MCF 10A (cell line): ENCODE data around the gene BCL2L13. TPM values are rescaled to one million over a fixed set of nuclear protein-coding genes. Genes with fewer than 3 reads are reported as not detected.
"Not testable (repeated sequence)": the region's sequence is repeated elsewhere in the genome, so short reads cannot be mapped to it uniquely, and the experiment has no call there.

Experiments
- BruUV-seq: library from RNA; stranded (reverse); fragments of 400-500 nt; replicated peaks from 2 replicates; lab custom pipeline; 2021; lab: Mats Ljungman, UMichigan
- CTCF ChIA-PET: fragments of 300-600 bp; sonication (Branson Sonifier 250); formaldehyde crosslinking; extraction: SDS; loops from one replicate; lab custom pipeline; 2021; ENCODE audit warnings: antibody characterized with exemption, inconsistent platforms; lab: Yijun Ruan, JAX
- POLR2A ChIA-PET: fragments of 300-600, 350-650 bp; sonication (Branson Sonifier 250); formaldehyde crosslinking; extraction: SDS; loops from one replicate; lab custom pipeline; 2020; ENCODE audit warnings: antibody characterized with exemption, inconsistent platforms; lab: Yijun Ruan, JAX
- DNase-seq: peaks from one replicate; pipeline ENCODE4 v3.0.0-alpha.2; 2018; ENCODE audit not compliant: unreplicated experiment
- H3K27ac Mint-ChIP-seq: one replicate; pipeline ENCODE4 v1.8.0; 2022; ENCODE audit warnings: mild to moderate bottlenecking, low read depth, mixed read lengths; ENCODE audit not compliant: unreplicated experiment
- H3K27me3 Mint-ChIP-seq: one replicate; pipeline ENCODE4 v1.8.0; 2022; ENCODE audit warnings: mixed read lengths; ENCODE audit not compliant: insufficient read depth, unreplicated experiment
- H3K36me3 Mint-ChIP-seq: one replicate; pipeline ENCODE4 v1.8.0; 2022; ENCODE audit warnings: mild to moderate bottlenecking, moderate library complexity, mixed read lengths; ENCODE audit not compliant: insufficient read depth, unreplicated experiment
- H3K4me1 Mint-ChIP-seq: one replicate; pipeline ENCODE4 v1.8.0; 2022; ENCODE audit warnings: mixed read lengths; ENCODE audit not compliant: insufficient read depth, unreplicated experiment
- H3K4me3 Mint-ChIP-seq: one replicate; pipeline ENCODE4 v1.8.0; 2022; ENCODE audit warnings: mild to moderate bottlenecking, moderate library complexity, mixed read lengths; ENCODE audit not compliant: unreplicated experiment
- H3K9me3 Mint-ChIP-seq: one replicate; pipeline ENCODE4 v1.8.0; 2022; ENCODE audit warnings: mixed read lengths; ENCODE audit not compliant: unreplicated experiment
- CTCF ChIP-seq: fragments of 200-600 bp; IDR thresholded peaks from one replicate; pipeline ENCODE4 v1.8.0; 2022; ENCODE audit warnings: antibody characterized with exemption, mild to moderate bottlenecking; ENCODE audit not compliant: unreplicated experiment
- intact Hi-C: fragments of 100-400 bp; cut with micrococcal nuclease; formaldehyde crosslinking; loops from 2 replicates; pipeline ENCODE4 v1.14.1; 2022
- total RNA-seq: library from RNA; stranded (reverse); gene quantifications from 2 replicates; pipeline ENCODE4 v1.2.3, GENCODE V29; 2022

The BCL2L13 gene
- total RNA-seq, 1 experiment from 2014 or later: 75.1 TPM

- POLR2A ChIA-PET: interaction anchor here (0.7 kb wide), 2 partner anchors 23 to 48 kb away, joined by 3 to 4 read pairs; no protein-coding TSS in a partner anchor
Observed at GRCh38 chr22:17694193-17694592, 55.6 kb downstream of the BCL2L13 start.

GRCh38 chr22:17694752-17695151 is 56.2 kb downstream of the BCL2L13 start:
- Mint-ChIP-seq H3K27ac (no peak overlapping the region), H3K27me3 (no peaks in the 10 kb centered on the region), H3K9me3 (no peaks in the 10 kb centered on the region), H3K4me3 (no peak overlapping the region), H3K36me3 (peaks cover 57% of the 10 kb centered on the region), H3K4me1 (peaks cover 13% of the 10 kb centered on the region)
- CTCF ChIA-PET: interaction anchor here (0.7 kb wide), 1 partner anchor 47 kb away, joined by 4 read pairs; no protein-coding TSS in a partner anchor
- intact Hi-C loops: no loop called here
- no TSS peak for BruUV-seq
- POLR2A ChIA-PET: interaction anchor here (0.7 kb wide), 1 partner anchor 23 kb away, joined by 4 read pairs; no protein-coding TSS in a partner anchor
- no peak for TF ChIP-seq CTCF
- DNase-seq: no peak

More at GRCh38 chr22:17694193-17694592, 55.6 kb downstream of the BCL2L13 start:
- intact Hi-C loops: no loop called here
- no peak for TF ChIP-seq CTCF
- Mint-ChIP-seq H3K4me3 (no peak overlapping the region), H3K36me3 (peaks cover 51% of the 10 kb centered on the region), H3K27me3 (no peaks in the 10 kb centered on the region), H3K4me1 (peaks cover 11% of the 10 kb centered on the region), H3K27ac (no peak overlapping the region), H3K9me3 (no peaks in the 10 kb centered on the region)
- BruUV-seq: no TSS peak
- DNase-seq: no peak
- CTCF ChIA-PET: interaction anchor here (0.7 kb wide), 1 partner anchor 48 kb away, joined by 4 read pairs; no protein-coding TSS in a partner anchor

DNA sequence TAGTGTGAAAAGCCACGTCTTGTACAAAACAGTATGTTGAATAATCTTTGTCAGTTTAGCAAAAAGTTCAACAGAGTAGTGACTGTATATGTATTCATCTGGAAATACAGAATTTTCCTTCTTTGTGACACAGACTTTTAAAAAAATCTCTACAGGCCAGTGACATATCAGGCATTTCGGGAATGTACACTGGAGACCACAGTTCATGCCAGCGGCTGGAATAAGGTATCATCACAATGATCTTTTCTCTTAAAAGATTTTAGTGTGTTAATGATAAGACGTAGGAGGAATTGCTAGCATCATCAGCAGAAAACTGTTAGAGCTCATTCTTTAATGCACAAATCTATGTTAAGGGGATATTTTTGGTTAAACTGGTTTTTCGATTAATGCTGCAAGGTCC is 57.4 kb downstream of the BCL2L13 start:
- H3K4me1 Mint-ChIP-seq: peaks cover 17% of the 10 kb centered on the region
- no peak overlapping the region for H3K27ac Mint-ChIP-seq
- ChIA-PET POLR2A (interaction anchor here (1.4 to 1.5 kb wide), 2 partner anchors 10 to 56 kb away, joined by 3 to 4 read pairs; no protein-coding TSS in a partner anchor), CTCF (interaction anchor here (0.7 to 1.6 kb wide), 2 partner anchors 10 to 45 kb away, joined by 3 to 4 read pairs; no protein-coding TSS in a partner anchor)
- intact Hi-C loops: no loop called here
- no peak for DNase-seq
- no peaks in the 10 kb centered on the region for H3K27me3 Mint-ChIP-seq
- H3K9me3 Mint-ChIP-seq: no peaks in the 10 kb centered on the region
- no peak for TF ChIP-seq CTCF
- no peak overlapping the region for H3K4me3 Mint-ChIP-seq
- H3K36me3 Mint-ChIP-seq: peaks cover 54% of the 10 kb centered on the region
- no TSS peak for BruUV-seq

DNA sequence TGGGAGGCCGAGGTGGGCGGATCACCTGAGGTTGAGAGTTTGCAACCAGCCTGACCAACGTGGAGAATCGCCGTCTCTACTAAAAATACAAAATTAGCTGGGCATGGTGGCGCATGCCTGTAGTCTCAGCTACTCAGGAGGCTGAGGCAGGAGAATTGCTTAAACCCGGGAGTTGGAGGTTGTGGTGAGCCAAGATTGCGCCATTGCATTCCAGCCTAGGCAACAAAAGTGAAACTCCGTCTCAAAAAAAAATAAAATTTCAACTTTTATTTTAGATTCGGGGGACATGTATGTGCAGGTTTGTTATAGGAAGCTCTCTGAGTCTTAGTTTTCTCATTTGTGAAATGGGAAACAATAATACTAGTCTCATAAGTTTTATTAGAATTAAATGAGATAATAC is 58.6 kb downstream of the BCL2L13 start:
- Mint-ChIP-seq H3K4me1 (peaks cover 13% of the 10 kb centered on the region), H3K36me3 (peaks cover 50% of the 10 kb centered on the region)
- H3K27me3 Mint-ChIP-seq, BruUV-seq, H3K4me3 Mint-ChIP-seq, H3K27ac Mint-ChIP-seq, intact Hi-C loops, H3K9me3 Mint-ChIP-seq, DNase-seq: not testable (repeated sequence)
- ChIA-PET CTCF (interaction anchor here (0.6 to 1.6 kb wide), 2 partner anchors 9 to 44 kb away, joined by 4 to 5 read pairs; no protein-coding TSS in a partner anchor), POLR2A (interaction anchor here (0.5 to 1.5 kb wide), 5 partner anchors 8 to 216 kb away, joined by 3 to 4 read pairs (median 3); no protein-coding TSS in a partner anchor)

GRCh38 chr22:17698276-17698675 is 59.7 kb downstream of the BCL2L13 start:
- BruUV-seq, POLR2A ChIA-PET, H3K27me3 Mint-ChIP-seq, H3K9me3 Mint-ChIP-seq, DNase-seq, H3K4me3 Mint-ChIP-seq, intact Hi-C loops, H3K27ac Mint-ChIP-seq: not testable (repeated sequence)
- CTCF ChIA-PET: interaction anchor here (0.7 kb wide), 2 partner anchors 13 to 140 kb away, joined by 3 to 6 read pairs; no protein-coding TSS in a partner anchor
- H3K36me3 Mint-ChIP-seq: peaks cover 48% of the 10 kb centered on the region
- H3K4me1 Mint-ChIP-seq: peaks cover 12% of the 10 kb centered on the region
